GM12878 (cell line): ENCODE data around the gene SOX4. TPM values are rescaled to one million over a fixed set of nuclear protein-coding genes. Genes with fewer than 3 reads are reported as not detected.

Experiments used
- ATAC-seq: fragments of 200-7000 bp; cut with Tn5 transposase; 3 replicates; pipeline ENCODE4 v1.9.1; 2020; ENCODE audit warnings: mild to moderate bottlenecking, moderate library complexity
- BruUV-seq: library from RNA; stranded (reverse); fragments of 400-500 nt; replicated peaks from 2 replicates; lab custom pipeline; 2021; lab: Mats Ljungman, UMichigan
- CTCF ChIA-PET: fragments of 300-600 bp; sonication (Branson Sonifier 250); formaldehyde crosslinking; extraction: SDS; loops from one replicate; lab custom pipeline; 2021; ENCODE audit warnings: inconsistent platforms; lab: Yijun Ruan, JAX
- POLR2A ChIA-PET: fragments of 350-600 bp; formaldehyde crosslinking; extraction: SDS; loops from one replicate; lab custom pipeline; 2021; ENCODE audit warnings: inconsistent platforms; lab: Charles Lee
- RAD21 ChIA-PET: fragments of 300-600 bp; sonication (Branson Sonifier 250); formaldehyde crosslinking; loops from one replicate; lab custom pipeline; 2023; ENCODE audit warnings: antibody characterized with exemption; ENCODE audit not compliant: unreplicated experiment; lab: Charles Lee
- SMC1A ChIA-PET: fragments of 300-600 bp; sonication (Branson Sonifier 250); formaldehyde crosslinking; loops from one replicate; lab custom pipeline; 2023; ENCODE audit not compliant: unreplicated experiment, uncharacterized antibody; lab: Charles Lee
- DNase-seq: peaks from one replicate; pipeline ENCODE4 v3.0.0-alpha.2; 2011; ENCODE audit warnings: low read depth, low spot score
- FAIRE-seq: peaks from 3 replicates; lab custom pipeline; 2011; peaks lifted over from hg19 to GRCh38; lab: Jason Lieb, UNC
- H2AFZ ChIP-seq: 2 replicates; pipeline ENCODE4 v1.6.0; 2011; ENCODE audit warnings: low read depth, low read length, control low read depth; ENCODE audit not compliant: control insufficient read depth
- H3K27ac ChIP-seq: 2 replicates; pipeline ENCODE4 v1.5.1; 2011; ENCODE audit warnings: control low read depth; ENCODE audit not compliant: control insufficient read depth, insufficient read depth
- H3K27me3 ChIP-seq, 2 experiments: replicated peaks in 1 of 2; 2 replicates each; pipeline versions ENCODE4 v1.6.0 to v1.6.1; 2011; ENCODE audit warnings: low read length in 1 of 2; ENCODE audit not compliant: control insufficient read depth in 2 of 2, insufficient read depth in 2 of 2
- H3K36me3 ChIP-seq, 2 experiments: 2 replicates each; pipeline ENCODE4 v1.5.1; 2011; ENCODE audit warnings: low read length in 1 of 2; ENCODE audit not compliant: control insufficient read depth in 2 of 2, insufficient read depth in 2 of 2
- H3K4me1 ChIP-seq: 2 replicates; pipeline ENCODE4 v1.6.1; 2011; ENCODE audit warnings: mild to moderate bottlenecking, low read length, moderate library complexity, mixed read lengths; ENCODE audit not compliant: control insufficient read depth, insufficient read depth
- H3K4me2 ChIP-seq: 2 replicates; pipeline ENCODE4 v1.6.0; 2011; ENCODE audit warnings: control low read depth; ENCODE audit not compliant: control insufficient read depth, insufficient read depth
- H3K4me3 ChIP-seq: fragments of 200-600 bp; sonication (generic); 2 replicates; pipeline ENCODE4 v1.5.1; 2016
- H3K79me2 ChIP-seq: 2 replicates; pipeline ENCODE4 v1.6.0; 2011; ENCODE audit warnings: low read length; ENCODE audit not compliant: control insufficient read depth, insufficient read depth
- H3K9ac ChIP-seq: 2 replicates; pipeline ENCODE4 v1.8.0; 2011; ENCODE audit warnings: low read length, control low read depth, mixed read lengths; ENCODE audit not compliant: control insufficient read depth, insufficient read depth
- H3K9me3 ChIP-seq: replicated peaks from 3 replicates; pipeline ENCODE4 v1.5.1; 2011; ENCODE audit warnings: mild to moderate bottlenecking, low read length; ENCODE audit not compliant: control insufficient read depth, insufficient read depth
- H4K20me1 ChIP-seq: 2 replicates; pipeline ENCODE4 v1.6.0; 2011; ENCODE audit not compliant: control insufficient read depth, insufficient read depth
- FOXM1 ChIP-seq: IDR thresholded peaks from 2 replicates; pipeline ENCODE4 v1.6.1; 2012; ENCODE audit warnings: low read depth, mild to moderate bottlenecking, inconsistent platforms, low read length, moderate library complexity
- MAX ChIP-seq: IDR thresholded peaks from 2 replicates; pipeline ENCODE4 v1.6.1; 2012; ENCODE audit warnings: low read depth, low read length, improper control_type of control experiment
- NBN ChIP-seq: fragments of 450-650 bp; IDR thresholded peaks from 2 replicates; pipeline ENCODE4 v1.6.1; 2016
- PAX8 ChIP-seq: fragments of 450-650 bp; IDR thresholded peaks from 2 replicates; pipeline ENCODE4 v1.6.1; 2017; ENCODE audit warnings: mild to moderate bottlenecking, moderate library complexity
- PRDM15 ChIP-seq: fragments of 450-650 bp; formaldehyde crosslinking; IDR thresholded peaks from 2 replicates; pipeline ENCODE4 v1.4.0; 2020; ENCODE audit warnings: mild to moderate bottlenecking, moderate library complexity
- RAD21 ChIP-seq: IDR thresholded peaks from 2 replicates; pipeline ENCODE4 v1.6.1; 2011; ENCODE audit warnings: mild to moderate bottlenecking, low read depth, low read length, moderate library complexity; ENCODE audit not compliant: insufficient read depth
- SIN3A ChIP-seq: IDR thresholded peaks from 2 replicates; pipeline ENCODE4 v1.6.1; 2012; ENCODE audit warnings: low read depth, low read length, improper control_type of control experiment
- SKIL ChIP-seq: fragments of 450-650 bp; IDR thresholded peaks from 2 replicates; pipeline ENCODE4 v1.6.1; 2017; ENCODE audit warnings: mild to moderate bottlenecking, low read depth, inconsistent platforms; ENCODE audit not compliant: poor library complexity, severe bottlenecking
- SMAD1 ChIP-seq: fragments of 450-650 bp; IDR thresholded peaks from 2 replicates; pipeline ENCODE4 v1.6.1; 2018; ENCODE audit warnings: mild to moderate bottlenecking, low read depth; ENCODE audit not compliant: partially characterized antibody
- SREBF2 ChIP-seq: IDR thresholded peaks from 2 replicates; pipeline ENCODE4 v1.6.1; 2012; ENCODE audit warnings: mild to moderate bottlenecking, low read length
- SUZ12 ChIP-seq: fragments of 200-600 bp; sonication (generic); IDR thresholded peaks from one replicate; pipeline ENCODE4 v1.6.1; 2018; ENCODE audit warnings: antibody characterized with exemption, mild to moderate bottlenecking; ENCODE audit not compliant: unreplicated experiment
- YY1 ChIP-seq: IDR thresholded peaks from 2 replicates; pipeline ENCODE4 v1.6.1; 2011; ENCODE audit warnings: low read depth, mild to moderate bottlenecking, low read length
- ZNF217 ChIP-seq: fragments of 450-650 bp; IDR thresholded peaks from 2 replicates; pipeline ENCODE4 v1.6.1; 2017; ENCODE audit warnings: antibody characterized with exemption, mild to moderate bottlenecking
- ZNF622 ChIP-seq: fragments of 450-650 bp; IDR thresholded peaks from 2 replicates; pipeline ENCODE4 v1.6.1; 2017; ENCODE audit warnings: mild to moderate bottlenecking, inconsistent platforms
- ZNF687 ChIP-seq: fragments of 450-650 bp; IDR thresholded peaks from 2 replicates; pipeline ENCODE4 v1.6.1; 2017; ENCODE audit warnings: mild to moderate bottlenecking, moderate library complexity
- WGBS: methylation state at CpG from one replicate; pipeline ENCODE4 v1.1.6; 2016; ENCODE audit warnings: low lambda C conversion rate; ENCODE audit not compliant: insufficient replicate concordance, insufficient coverage; ENCODE audit errors: missing lambda C conversion rate; 5-methylcytosine and 5-hydroxymethylcytosine counted together
- in situ Hi-C: fragments of 300-500 bp; cut with MboI; formaldehyde crosslinking; loops from 9 replicates; pipeline ENCODE4 v1.14.3; 2018; ENCODE audit warnings: mixed read lengths
- intact Hi-C: fragments of 100-400 bp; cut with micrococcal nuclease; formaldehyde crosslinking; loops from one replicate; pipeline ENCODE4 v1.14.2; 2022; ENCODE audit not compliant: unreplicated experiment
- polyA plus RNA-seq, 11 experiments: library from polyadenylated mRNA; depleted of rRNA in 4 of 11; unstranded in 6 of 11; stranded (reverse) in 5 of 11; fragments of >200 nt; fragmentation: Nextera tagmentation in 4 of 11; fragmentation: Illumina TruSeq in 1 of 11; extraction: Ambion mirVana in 4 of 11; extraction: Trizol in 1 of 11; gene quantifications; 1 replicate in 1 of 11; 2 replicates in 10 of 11; pipeline versions ENCODE4 v1.2.1 to v1.2.3, GENCODE V29; 2011 to 2016; ENCODE audit warnings: inconsistent platforms in 2 of 11, missing spikeins in 2 of 11, low read depth in 1 of 11
- total RNA-seq, 4 experiments: library from RNA; depleted of rRNA in 3 of 4; stranded (reverse); fragments of >200 nt in 3 of 4; fragmentation: Illumina TruSeq in 1 of 4; extraction: Trizol in 1 of 4; gene quantifications; 2 replicates each; pipeline versions ENCODE4 v1.2.1 to v1.2.3, GENCODE V29; 2013 to 2021

SOX4 gene
- total and polyA plus RNA-seq, 10 of the 15 experiments (the other 5 are each of a cell fraction or from before 2014, with no cell fraction given): 16.8 to 119 (median 26.5) TPM

GRCh38 chr6:21556968-21557721 is 36.4 kb upstream of the SOX4 start:
- FAIRE-seq (no peak), DNase-seq (no peak), ATAC-seq (no peak)
- 17% methylated on average over 5 of the region's 5 CpGs for WGBS
- no peaks in the 10 kb centered on the region for H3K9me3 ChIP-seq
- ChIA-PET SMC1A (interaction anchor here (1.0 kb wide), 1 partner anchor 9 kb away, joined by 3 read pairs; no protein-coding TSS in a partner anchor), POLR2A (no interaction called here), CTCF (no interaction called here), RAD21 (no interaction called here)
- H3K4me3 ChIP-seq: no peak overlapping the region
- no peaks in the 10 kb centered on the region for H3K27me3 ChIP-seq
- no peak overlapping the region for H3K27ac ChIP-seq
- H4K20me1 ChIP-seq: no peaks in the 10 kb centered on the region
- no peak overlapping the region for H3K9ac ChIP-seq
- no peak overlapping the region for H3K4me2 ChIP-seq
- in situ Hi-C loops: no loop called here
- BruUV-seq: no TSS peak
- no peaks in the 10 kb centered on the region for H3K4me1 ChIP-seq
- H3K36me3 ChIP-seq: no peaks in the 10 kb centered on the region
- H2AFZ ChIP-seq: no peak overlapping the region
- H3K79me2 ChIP-seq: no peaks in the 10 kb centered on the region
- intact Hi-C loops: no loop called here
- TF ChIP-seq ZNF622 (no peak), SKIL (no peak), PAX8 (no peak), NBN (no peak), MAX (no peak), PRDM15 (no peak), SIN3A (no peak), ZNF217 (no peak), SMAD1 (no peak), RAD21 (no peak), YY1 (no peak), SUZ12 (no peak), FOXM1 (no peak), ZNF687 (no peak), SREBF2 (no peak)
